Placental pericyte (primary cell): ENCODE data around the gene CALML6. TPM values are rescaled to one million over a fixed set of nuclear protein-coding genes. Genes with fewer than 3 reads are reported as not detected.

ENCODE experiments used
- total RNA-seq: library from RNA; depleted of rRNA; stranded (reverse); fragments of >200 nt; gene quantifications from 2 replicates; pipeline ENCODE4 v1.2.3, GENCODE V29; 2012

CALML6 gene, protein sequence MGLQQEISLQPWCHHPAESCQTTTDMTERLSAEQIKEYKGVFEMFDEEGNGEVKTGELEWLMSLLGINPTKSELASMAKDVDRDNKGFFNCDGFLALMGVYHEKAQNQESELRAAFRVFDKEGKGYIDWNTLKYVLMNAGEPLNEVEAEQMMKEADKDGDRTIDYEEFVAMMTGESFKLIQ
- 0.14 and 0.66 TPM in 2 replicates for total RNA-seq

DNA sequence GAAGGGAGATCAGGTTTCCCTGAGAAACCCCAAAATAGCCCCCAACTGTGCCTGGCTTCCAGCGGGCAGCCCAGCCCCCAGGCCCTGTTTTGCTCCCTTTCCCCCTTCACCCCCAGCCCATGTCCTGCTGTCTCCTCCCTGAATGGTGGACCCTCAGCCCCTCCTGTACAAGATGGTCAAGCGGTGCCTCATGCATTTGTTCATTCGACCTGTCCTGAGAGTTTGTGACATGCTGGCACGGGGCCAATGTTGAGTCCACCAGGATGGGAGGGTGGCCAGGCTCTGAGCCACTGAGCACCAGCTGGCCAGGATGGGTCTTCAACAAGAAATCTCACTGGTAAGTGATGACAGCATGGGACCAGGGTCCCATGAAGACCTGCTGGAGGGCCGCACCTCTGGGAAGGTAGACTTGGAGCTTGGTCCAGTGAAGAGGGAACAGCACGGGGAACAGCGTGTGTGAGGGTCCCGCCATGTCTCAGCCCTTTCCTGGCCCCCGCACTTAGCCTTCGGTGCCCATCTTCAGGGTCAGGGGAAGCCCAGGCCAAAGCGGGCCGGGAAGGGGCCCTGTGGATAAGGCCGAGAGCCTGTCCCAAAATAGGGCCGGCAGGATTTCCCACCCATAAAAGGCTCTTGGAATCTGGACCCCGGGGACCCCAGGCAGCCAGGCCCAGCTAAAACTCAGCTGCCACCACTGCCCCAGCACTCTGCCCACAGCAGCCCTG is at the start of gene CALML6:
TSS of gene CALML6 (plus strand) at position 290 of the 722 bp plus-strand sequence. CDS start at position 311, 21 bp downstream.

DNA sequence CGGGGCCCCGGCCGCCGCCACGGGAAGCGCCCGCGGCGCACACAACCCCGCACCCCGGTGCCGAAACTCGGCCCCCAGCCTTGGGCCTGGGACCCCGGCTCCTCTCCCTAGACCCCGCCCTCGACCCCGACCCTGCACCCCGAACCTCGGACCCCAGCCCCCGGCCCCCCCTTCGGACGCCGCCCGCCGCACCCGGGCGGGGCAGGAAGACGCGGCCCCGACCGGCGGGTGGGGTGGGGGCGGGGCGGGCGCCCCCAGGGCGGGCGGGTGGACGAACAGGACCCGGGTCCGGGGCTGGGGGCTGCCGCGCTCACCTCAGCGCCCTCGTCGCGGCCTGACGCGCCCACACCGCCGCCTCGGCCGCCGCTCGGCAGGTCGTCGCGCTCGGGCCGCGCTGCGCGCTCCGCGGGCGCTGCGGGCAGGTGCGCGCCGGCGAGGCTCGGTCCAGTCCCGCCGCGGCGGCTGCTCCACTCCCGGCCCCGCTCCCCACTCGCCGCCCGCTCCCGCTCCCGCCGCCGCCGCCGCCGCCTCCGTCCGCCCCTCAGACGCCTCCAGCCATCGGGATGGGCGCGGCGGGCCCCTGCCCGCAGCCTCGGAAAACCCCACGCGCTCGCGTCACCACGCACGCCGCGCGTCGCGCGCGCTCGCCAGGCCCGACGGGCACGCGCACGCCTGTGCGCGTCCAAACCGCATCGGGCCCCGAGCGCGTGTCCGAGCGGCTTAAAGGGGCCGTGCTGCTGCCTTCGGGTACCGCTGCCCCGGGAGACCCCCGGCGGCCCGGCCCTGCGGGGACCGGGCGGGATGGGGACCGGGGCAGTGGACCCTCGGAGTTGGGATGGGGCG is 24.3 kb upstream of the CALML6 start, which contains the start of gene GNB1:
TSS of gene GNB1 (minus strand) at position 582 of the 843 bp plus-strand sequence. CDS start 65,634 bp downstream, outside the sequence.

DNA sequence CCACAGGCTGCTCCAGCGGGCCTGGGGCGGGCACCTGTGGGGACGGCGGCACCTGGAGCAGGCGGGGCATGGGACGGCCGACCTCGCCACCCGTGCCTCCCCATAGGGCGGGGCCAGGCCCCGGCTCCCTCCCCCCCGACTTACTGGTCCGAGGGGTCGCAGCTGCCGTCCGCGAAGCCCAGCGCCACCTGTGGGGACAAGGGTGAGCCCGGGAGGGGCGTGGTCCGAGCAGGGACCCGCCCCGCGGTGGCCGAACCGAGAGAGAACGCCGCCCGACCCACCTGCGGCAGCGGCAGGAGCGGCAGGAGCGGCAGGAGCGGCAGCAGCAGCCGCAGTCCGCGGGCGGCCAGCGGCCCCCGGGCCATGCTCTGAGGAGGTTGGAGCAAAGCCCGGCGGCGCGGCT is 3.8 kb downstream of the CALML6 start, which contains the start of gene TMEM52:
TSS of gene TMEM52 (minus strand) at position 379 of the 403 bp plus-strand sequence. CDS start at position 365, 14 bp downstream.

Other genes starting within 250 kb of the CALML6 start
- 41.1 and 51.4 TPM in 2 replicates for gene SLC35E2B, start 222.5 kb upstream of the CALML6 start, total RNA-seq
- gene CDK11A, start 190.9 kb upstream of the CALML6 start, total RNA-seq = 17.1 and 21.5 TPM in 2 replicates
- 58.9 and 65.0 TPM in 2 replicates for gene NADK, start 136.8 kb upstream of the CALML6 start, total RNA-seq
- 137 and 170 TPM in 2 replicates for gene GNB1, start 24.2 kb upstream of the CALML6 start, total RNA-seq
- gene TMEM52, start 4.0 kb downstream of the CALML6 start, total RNA-seq = 0.43 and 0.44 TPM in 2 replicates
- not detected in 2 replicates for gene CFAP74, start 88.5 kb downstream of the CALML6 start, total RNA-seq
- gene GABRD, start 104.1 kb downstream of the CALML6 start, total RNA-seq = not detected in 2 replicates
- gene PRKCZ, start 135.2 kb downstream of the CALML6 start, total RNA-seq = 1.6 and 3.9 TPM in 2 replicates